HepG2 (cell line): ENCODE measurements around the gene RHOBTB3. TPM values are rescaled to one million over a fixed set of nuclear protein-coding genes. Genes with fewer than 3 reads are reported as not detected.

Experiments
- GFI1 ChIP-seq: sonication (generic); formaldehyde crosslinking; IDR thresholded peaks from 2 replicates; pipeline ENCODE4 v1.5.0; 2020; ENCODE audit warnings: missing genetic modification reagents, mild to moderate bottlenecking, borderline replicate concordance
- JUNB ChIP-seq: sonication (generic); formaldehyde crosslinking; IDR thresholded peaks from 2 replicates; pipeline ENCODE4 v1.8.0; 2022; ENCODE audit warnings: missing genetic modification reagents, mild to moderate bottlenecking, borderline replicate concordance
- RFXAP ChIP-seq: sonication (generic); formaldehyde crosslinking; IDR thresholded peaks from 2 replicates; pipeline ENCODE4 v1.4.0; 2020; ENCODE audit warnings: missing genetic modification reagents, borderline replicate concordance
- SKIL ChIP-seq: sonication (generic); formaldehyde crosslinking; IDR thresholded peaks from 2 replicates; pipeline ENCODE4 v1.8.0; 2022; ENCODE audit warnings: missing genetic modification reagents, mild to moderate bottlenecking, moderate library complexity, borderline replicate concordance
- SP1 ChIP-seq, 2 experiments: fragments of 450-650 bp in 1 of 2; sonication (generic) in 1 of 2; formaldehyde crosslinking in 1 of 2; IDR thresholded peaks; 2 replicates each; pipeline versions ENCODE4 v1.4.0 to v1.6.1; 2016 to 2020; ENCODE audit warnings: missing genetic modification reagents in 1 of 2
- TGIF2 ChIP-seq: IDR thresholded peaks from 2 replicates; pipeline ENCODE4 v1.6.1; 2016; ENCODE audit warnings: control low read depth, missing compliant biosample characterization
- TP53 ChIP-seq: sonication (generic); formaldehyde crosslinking; conservative IDR thresholded peaks from 2 replicates; pipeline ENCODE4 v1.4.0; 2020; ENCODE audit warnings: missing genetic modification reagents
- ZFP36L1 ChIP-seq: sonication (generic); formaldehyde crosslinking; IDR thresholded peaks from 2 replicates; pipeline ENCODE4 v1.8.0; 2022; ENCODE audit warnings: mild to moderate bottlenecking, missing genetic modification reagents, moderate library complexity
- ZNF264 ChIP-seq: sonication (generic); formaldehyde crosslinking; IDR thresholded peaks from 2 replicates; pipeline ENCODE4 v1.4.0; 2020; ENCODE audit warnings: missing genetic modification reagents
- ZNF572 ChIP-seq: sonication (generic); formaldehyde crosslinking; IDR thresholded peaks from 2 replicates; pipeline ENCODE4 v1.5.1; 2020; ENCODE audit warnings: mild to moderate bottlenecking, missing genetic modification reagents
- ZNF879 ChIP-seq: sonication (generic); formaldehyde crosslinking; IDR thresholded peaks from 2 replicates; pipeline ENCODE4 v1.8.1; 2023; ENCODE audit warnings: missing genetic modification reagents
- ZNF891 ChIP-seq: sonication (generic); formaldehyde crosslinking; IDR thresholded peaks from 2 replicates; pipeline ENCODE4 v1.5.0; 2020; ENCODE audit warnings: mild to moderate bottlenecking, missing genetic modification reagents
- polyA plus RNA-seq, 8 experiments: library from polyadenylated mRNA; depleted of rRNA in 3 of 8; stranded (reverse) in 7 of 8; unstranded in 1 of 8; fragments of >200 nt; fragmentation: Illumina TruSeq in 4 of 8; extraction: Trizol in 4 of 8; gene quantifications; 2 replicates each; pipeline versions ENCODE4 v1.2.1 to v1.2.3, GENCODE V29; 2011 to 2016; ENCODE audit warnings: low read depth in 4 of 8, missing spikeins in 1 of 8, mixed read lengths in 1 of 8; ENCODE audit not compliant: insufficient read depth in 1 of 8
- total RNA-seq, 5 experiments: library from RNA; depleted of rRNA; stranded (reverse); fragments of >200 nt; fragmentation: Illumina TruSeq; extraction: Trizol; gene quantifications; 2 replicates each; pipeline ENCODE4 v1.2.3, GENCODE V29; 2016; ENCODE audit warnings: low read depth in 1 of 5
- TF ChIP-seq, protein P1 (sequence below): sonication (generic); formaldehyde crosslinking; IDR thresholded peaks from 2 replicates; pipeline ENCODE4 v1.4.0; 2020; ENCODE audit warnings: mild to moderate bottlenecking, missing genetic modification reagents
- TF ChIP-seq, protein P2 (sequence below): IDR thresholded peaks from 2 replicates; pipeline ENCODE4 v1.6.1; 2016; ENCODE audit warnings: missing genetic modification reagents, missing compliant biosample characterization

RHOBTB3 gene
- total and polyA plus RNA-seq, 2 of the 13 experiments (the other 11 are each of a cell fraction or from before 2014, with no cell fraction given): 31.6 to 35.4 TPM

- TF ChIP-seq, protein P1, sequence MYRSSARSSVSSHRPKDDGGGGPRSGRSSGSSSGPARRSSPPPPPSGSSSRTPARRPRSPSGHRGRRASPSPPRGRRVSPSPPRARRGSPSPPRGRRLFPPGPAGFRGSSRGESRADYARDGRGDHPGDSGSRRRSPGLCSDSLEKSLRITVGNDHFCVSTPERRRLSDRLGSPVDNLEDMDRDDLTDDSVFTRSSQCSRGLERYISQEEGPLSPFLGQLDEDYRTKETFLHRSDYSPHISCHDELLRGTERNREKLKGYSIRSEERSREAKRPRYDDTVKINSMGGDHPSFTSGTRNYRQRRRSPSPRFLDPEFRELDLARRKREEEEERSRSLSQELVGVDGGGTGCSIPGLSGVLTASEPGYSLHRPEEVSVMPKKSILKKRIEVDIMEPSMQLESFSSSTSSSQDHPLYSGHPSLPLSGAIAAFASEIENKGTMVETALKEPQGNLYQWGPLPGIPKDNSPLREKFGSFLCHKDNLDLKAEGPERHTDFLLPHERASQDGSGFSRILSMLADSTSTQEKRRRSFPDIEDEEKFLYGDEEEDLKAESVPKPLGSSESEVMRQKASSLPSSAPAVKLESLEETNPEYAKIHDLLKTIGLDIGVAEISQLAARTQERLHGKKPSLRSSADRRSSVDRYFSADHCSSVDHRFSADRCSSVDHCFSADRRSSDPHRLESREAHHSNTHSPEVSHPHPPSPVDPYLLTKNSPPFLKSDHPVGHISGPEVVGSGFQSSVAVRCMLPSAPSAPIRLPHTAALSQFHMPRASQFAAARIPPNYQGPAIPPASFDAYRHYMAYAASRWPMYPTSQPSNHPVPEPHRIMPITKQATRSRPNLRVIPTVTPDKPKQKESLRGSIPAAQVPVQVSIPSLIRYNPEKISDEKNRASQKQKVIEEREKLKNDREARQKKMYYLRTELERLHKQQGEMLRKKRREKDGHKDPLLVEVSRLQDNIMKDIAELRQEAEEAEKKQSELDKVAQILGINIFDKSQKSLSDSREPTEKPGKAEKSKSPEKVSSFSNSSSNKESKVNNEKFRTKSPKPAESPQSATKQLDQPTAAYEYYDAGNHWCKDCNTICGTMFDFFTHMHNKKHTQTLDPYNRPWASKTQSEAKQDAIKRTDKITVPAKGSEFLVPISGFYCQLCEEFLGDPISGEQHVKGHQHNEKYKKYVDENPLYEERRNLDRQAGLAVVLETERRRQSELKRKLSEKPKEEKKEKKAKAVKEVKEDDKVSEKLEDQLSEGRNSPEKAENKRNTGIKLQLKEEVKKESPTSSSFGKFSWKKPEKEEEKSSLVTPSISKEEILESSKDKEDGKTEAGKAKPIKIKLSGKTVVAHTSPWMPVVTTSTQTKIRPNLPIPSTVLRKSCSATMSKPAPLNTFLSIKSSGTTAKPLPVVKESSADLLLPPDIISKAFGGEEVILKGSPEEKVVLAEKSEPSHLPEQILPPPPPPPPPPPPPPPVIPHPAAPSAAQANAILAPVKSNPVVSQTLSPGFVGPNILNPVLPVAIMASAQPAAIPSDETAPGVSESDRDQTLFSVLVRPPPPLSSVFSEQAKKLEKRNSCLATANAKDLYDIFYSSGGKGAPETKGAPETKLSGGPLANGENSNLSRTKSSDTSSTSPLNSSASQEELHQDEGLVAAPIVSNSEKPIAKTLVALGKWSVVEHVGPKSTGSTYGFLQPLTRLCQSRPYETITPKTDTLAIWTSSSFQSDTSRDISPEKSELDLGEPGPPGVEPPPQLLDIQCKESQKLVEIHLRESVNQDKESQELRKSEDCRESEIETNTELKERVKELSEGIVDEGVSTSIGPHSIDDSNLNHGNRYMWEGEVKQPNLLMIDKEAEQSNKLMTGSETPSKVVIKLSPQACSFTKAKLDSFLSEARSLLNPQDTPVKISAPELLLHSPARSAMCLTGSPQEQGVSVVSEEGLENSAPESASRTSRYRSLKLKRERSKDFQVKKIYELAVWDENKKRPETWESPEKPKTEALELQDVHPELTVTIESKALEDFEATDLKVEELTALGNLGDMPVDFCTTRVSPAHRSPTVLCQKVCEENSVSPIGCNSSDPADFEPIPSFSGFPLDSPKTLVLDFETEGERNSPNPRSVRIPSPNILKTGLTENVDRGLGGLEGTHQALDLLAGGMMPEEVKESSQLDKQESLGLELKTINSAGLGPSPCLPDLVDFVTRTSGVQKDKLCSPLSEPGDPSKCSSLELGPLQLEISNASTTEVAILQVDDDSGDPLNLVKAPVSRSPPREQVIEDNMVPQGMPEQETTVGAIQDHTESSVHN: 0 out of 2 replicates have a peak, but pooled peaks have one; percentile 64
- TF ChIP-seq RFXAP (CRISPR knock-in tag): peak; percentile 74
- TF ChIP-seq ZNF572 (CRISPR knock-in tag): no peak
- peak; percentile 39; the same call in 1 of the 2 replicates for TF ChIP-seq JUNB (CRISPR knock-in tag)
- TF ChIP-seq SKIL (CRISPR knock-in tag): peak; percentile 38; the same call in 1 of the 2 replicates
- no peak for TF ChIP-seq ZFP36L1 (CRISPR knock-in tag)
- TF ChIP-seq, protein P2, sequence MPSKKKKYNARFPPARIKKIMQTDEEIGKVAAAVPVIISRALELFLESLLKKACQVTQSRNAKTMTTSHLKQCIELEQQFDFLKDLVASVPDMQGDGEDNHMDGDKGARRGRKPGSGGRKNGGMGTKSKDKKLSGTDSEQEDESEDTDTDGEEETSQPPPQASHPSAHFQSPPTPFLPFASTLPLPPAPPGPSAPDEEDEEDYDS (CRISPR knock-in tag): 0 out of 2 replicates have a peak, but pooled peaks have one; percentile 34
- TF ChIP-seq TP53 (CRISPR knock-in tag): 0 out of 2 replicates have a peak, but pooled peaks have one; percentile 53
- no peak for TF ChIP-seq ZNF879 (CRISPR knock-in tag)
- peak; percentile 69; the same call in 1 of the 2 replicates for TF ChIP-seq ZNF264
- no peak for TF ChIP-seq SP1 (IDR thresholded peaks at IDR 0.05)
- peak; percentile 29; the same call in 1 of the 2 replicates for TF ChIP-seq SP1 (CRISPR knock-in tag; IDR thresholded peaks at IDR 0.05)
- TF ChIP-seq ZNF891 (CRISPR knock-in tag): no peak
- no peak for TF ChIP-seq TGIF2 (CRISPR knock-in tag)
- TF ChIP-seq GFI1 (CRISPR knock-in tag): no peak
Measured at GRCh38 chr5:95826949-95827891, 96.1 kb downstream of the RHOBTB3 start (continued).
